GM19025 (cell line): ENCODE measurements around the gene GRAMD2B.
A peak's percentile ranks its signal among the peaks of the same experiment; 100 is the strongest.
"Not testable (repeated sequence)": the region's sequence is repeated elsewhere in the genome, so short reads cannot be mapped to it uniquely, and the experiment has no call there.

ENCODE experiments used
- ATAC-seq: cut with Tn5 transposase; IDR thresholded peaks from one replicate; pipeline ENCODE4 v1.9.1; 2021; ENCODE audit warnings: mild to moderate bottlenecking, low read depth, moderate library complexity; ENCODE audit not compliant: unreplicated experiment

The GRAMD2B gene

DNA sequence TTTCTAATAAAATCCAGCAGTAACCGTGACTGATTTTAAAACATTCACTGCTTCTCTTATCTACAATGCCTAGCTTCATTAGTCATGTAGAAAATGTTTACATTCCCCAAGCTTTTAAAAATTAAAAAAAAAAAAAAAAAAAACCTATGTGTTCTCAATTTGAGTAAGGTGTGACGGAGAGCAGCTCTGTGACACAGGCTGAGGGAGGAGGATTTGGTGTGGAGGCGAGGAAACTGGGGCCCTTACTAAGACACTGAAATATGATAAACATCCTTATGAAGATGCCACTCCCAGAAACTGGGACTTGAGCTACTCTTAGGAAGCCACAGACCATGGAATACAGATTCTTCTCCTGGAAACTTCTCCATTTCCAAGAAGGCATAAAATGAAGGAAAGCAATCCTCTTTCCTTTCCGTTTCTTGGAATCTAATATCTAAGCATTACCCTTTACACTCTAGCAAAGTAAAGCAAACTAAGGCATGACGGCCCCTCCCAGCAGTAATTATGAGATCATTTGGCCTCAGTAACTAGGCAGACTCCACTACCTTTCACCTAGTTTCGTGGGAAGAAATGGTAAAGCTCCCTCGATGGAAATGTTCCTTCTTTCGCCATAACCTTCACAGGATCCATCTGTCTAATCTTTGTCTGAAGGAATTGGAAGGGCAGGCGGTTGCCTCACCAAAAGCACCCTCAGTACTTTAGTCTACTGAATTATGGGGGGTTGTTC lies 23.5 kb downstream of the GRAMD2B start:
- no peak for ATAC-seq

- no peak for ATAC-seq
Measured at GRCh38 chr5:126448720-126449119, 25.5 kb downstream of the GRAMD2B start.

GRCh38 chr5:126449751-126450271 lies 26.6 kb downstream of the GRAMD2B start:
- peak; percentile 64 for ATAC-seq

GRCh38 chr5:126450346-126450745 lies 27.1 kb downstream of the GRAMD2B start:
- ATAC-seq: peak; percentile 59

- no peak for ATAC-seq
Measured at GRCh38 chr5:126450907-126451306, 27.7 kb downstream of the GRAMD2B start.

DNA sequence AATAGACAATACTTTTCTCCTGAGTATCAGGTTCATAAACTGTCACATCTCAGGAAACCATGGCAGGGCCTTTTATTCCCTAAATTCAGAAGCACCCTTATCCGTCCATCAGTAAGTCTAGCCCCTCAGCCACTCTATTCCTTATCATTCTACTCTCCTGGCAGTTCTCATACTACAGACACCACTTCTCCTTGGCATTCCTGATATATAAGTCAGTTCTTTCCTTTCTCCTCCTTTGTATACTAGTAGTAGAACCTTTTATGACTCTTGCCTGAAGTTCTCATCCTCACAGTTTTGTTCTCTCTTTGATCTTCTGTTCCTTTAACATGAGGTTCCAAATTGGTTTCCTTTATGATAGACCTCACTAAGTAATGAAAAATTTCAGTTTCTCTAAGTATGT lies 29.3 kb downstream of the GRAMD2B start:
- ATAC-seq: no peak

GRCh38 chr5:126454081-126454480 lies 30.9 kb downstream of the GRAMD2B start:
- no peak for ATAC-seq

DNA sequence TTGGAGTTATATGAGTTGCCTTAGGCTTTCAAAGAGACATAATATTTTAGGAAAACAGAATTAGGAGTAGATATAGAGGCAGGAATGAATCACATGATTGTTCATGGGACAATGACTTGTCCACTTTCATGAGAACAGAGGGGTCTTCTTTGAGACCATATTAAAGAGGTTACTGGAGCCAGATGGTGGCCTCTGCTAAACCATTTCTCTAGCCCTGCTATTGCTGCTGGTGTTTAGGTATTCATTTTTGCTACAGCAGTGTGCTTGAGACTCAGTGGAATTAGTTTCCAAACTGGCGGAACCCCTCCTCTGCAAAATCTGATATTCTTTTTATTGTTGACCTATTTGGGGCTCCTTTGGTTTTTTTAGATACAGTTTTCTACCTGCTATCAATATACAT lies 31.3 kb downstream of the GRAMD2B start:
- no peak for ATAC-seq

DNA sequence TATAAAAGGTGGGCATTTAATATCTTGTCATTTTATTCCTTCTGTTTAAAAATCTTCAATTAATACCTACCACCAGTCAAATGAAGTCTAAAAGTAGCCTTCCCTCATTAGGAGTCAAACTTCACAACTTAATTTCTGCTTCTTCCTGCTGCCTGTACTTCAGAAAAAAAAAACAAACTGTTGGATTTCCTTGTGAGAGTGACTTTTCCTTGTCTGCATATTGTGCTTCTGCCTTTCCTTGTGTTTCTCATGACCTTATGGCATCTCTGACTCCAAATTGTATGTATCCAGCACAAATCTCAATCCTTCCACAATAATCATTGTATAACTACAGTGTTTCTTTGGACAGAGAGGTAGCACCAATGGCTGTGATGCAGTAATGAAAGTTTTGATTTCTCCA lies 32.1 kb downstream of the GRAMD2B start:
- ATAC-seq: no peak

GRCh38 chr5:126455728-126456127 lies 32.5 kb downstream of the GRAMD2B start:
- no peak for ATAC-seq

DNA sequence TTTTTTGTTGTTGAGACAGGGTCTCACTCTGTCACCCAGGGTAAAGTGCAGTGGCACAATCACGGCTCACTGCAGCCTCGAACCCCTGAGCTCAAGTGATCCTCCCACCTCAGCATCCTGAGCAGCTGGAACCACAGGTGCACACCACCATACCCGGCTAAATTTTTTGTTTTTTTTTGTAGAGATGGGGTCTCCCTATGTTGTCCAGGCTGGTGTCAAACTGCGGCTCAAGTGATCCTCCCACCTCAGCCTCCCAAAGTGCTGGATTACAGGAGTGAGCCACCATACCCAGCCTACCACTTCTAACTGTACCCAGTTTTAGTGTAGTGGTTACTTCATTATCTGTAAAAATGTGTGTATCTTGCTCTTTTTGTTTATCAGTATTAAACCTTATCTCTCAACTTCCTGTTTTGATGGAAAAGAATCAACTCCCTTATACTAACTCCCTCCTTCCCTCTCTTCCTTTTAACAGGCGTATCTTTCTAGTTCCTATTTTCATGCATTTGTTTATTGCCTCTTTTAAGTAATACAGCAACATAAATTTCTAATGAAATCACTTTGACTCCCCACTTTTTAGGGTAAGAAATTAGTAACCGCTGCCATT lies 33.1 kb downstream of the GRAMD2B start:
- ATAC-seq: no peak

DNA sequence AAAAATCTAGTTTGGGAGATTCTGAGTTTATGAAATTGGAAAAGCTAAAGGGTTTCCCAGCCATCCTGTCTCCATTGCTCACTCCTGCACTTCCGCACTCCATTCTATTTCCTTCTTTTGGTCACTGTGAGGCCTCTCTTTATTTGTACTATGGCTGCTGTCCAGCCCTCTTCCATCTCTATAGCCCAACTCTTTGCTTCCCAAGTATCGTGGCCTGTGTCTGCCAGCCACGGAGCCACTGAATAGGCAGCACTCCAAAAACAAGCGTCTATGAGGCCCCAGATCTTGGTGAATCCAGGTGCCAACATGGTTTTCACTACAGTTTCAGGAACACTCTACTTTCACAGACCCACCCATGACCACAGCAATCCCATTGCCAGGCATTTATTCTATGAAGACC lies 37.2 kb downstream of the GRAMD2B start:
- no peak for ATAC-seq

- no peak for ATAC-seq
Measured at GRCh38 chr5:126460977-126461376, 37.8 kb downstream of the GRAMD2B start.

GRCh38 chr5:126461838-126462237 lies 38.6 kb downstream of the GRAMD2B start:
- no peak for ATAC-seq

DNA sequence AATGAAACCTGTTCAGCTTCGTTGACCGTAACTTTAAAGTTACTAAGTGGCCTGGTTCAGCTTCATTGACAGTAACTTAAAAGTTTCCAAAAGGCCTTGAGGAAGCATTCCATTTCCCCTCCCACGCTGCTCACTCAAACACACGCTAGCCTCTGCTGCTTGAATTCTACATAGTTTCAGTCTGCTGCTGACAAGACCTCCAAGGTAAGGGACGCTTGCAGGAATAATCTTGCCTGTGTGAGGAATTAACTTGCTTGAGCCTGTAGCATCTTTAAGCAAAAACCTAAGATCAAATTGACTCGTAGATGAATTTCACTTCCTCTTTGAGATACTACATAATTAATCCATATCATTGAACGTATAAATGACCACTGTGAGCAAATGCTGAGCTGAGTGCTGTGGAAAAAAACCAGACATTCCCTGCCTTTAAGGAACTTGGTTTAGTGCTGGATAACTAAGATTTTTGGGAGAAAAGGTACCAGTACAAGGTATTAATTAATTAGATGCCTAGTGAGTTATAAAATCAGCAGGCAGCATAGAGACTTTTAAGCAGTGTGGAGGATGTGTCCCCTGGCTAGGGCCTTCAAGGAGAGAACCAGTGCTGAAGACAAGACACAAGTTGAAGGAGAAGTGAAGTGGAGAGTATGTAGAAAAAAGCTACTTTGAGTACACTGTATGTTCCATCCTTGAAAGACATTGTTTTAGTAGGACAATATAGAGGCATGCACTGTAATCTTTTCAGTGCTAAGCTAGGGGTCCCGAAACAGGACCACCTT lies 39.2 kb downstream of the GRAMD2B start:
- ATAC-seq: peak; percentile 61

- no peak for ATAC-seq
Measured at GRCh38 chr5:126464016-126464415, 40.8 kb downstream of the GRAMD2B start.

DNA sequence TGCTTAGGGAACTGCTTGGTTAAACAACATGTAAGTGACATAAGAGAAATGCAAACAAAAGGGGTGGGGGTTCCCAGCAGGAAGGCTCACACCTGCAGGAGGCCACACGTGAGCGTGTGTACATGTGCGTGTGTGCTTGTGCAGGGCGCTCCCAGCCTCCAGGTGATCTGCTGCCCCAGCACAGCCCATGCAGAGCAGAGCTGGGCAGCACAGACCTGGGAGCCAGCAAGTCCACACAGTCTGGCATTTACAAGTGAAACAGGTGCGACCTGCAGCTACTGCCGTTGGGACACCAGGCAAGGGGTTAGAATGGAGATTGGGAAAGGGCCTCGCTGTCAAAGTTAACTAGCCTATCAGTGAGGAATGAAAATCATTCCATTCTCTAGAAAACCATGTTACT lies 41.8 kb downstream of the GRAMD2B start:
- no peak for ATAC-seq

GRCh38 chr5:126468091-126468490 lies 44.9 kb downstream of the GRAMD2B start:
- no peak for ATAC-seq

DNA sequence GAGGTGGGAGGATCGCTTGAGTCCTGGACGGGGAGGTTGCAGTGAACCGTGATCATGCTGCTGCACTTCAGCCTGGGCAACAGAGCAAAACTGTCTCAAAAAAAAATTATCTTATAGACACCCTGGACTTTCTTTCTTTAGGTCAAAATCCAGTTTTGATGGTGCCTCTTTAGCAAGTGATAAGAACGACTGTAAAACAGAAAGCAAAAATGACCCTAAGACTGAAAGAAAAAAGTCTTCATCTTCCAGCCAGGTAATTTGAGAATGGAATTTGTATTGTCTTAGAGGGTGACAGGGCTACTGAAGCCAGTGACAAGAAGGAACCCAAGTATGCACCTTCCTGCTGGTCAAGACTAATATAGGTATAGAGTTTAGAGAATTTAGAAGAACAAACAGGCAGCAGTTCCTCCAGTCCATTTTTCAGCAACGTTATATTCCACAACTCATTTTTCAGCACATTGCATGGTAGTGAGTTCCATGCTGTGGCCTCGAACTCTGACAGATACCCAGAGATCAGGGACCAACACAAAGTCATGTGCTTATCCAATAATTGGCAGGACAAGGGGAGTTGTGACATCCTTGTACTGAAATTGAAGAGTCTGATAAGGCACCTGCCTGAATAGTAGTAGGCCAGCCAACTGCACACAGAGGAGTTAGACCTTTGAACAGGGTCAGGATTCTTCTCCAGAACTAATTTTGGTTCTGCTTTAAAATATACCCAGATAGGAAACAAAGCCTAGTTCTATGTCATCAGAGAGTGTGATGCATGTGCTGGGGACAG lies 46.5 kb downstream of the GRAMD2B start:
- no peak for ATAC-seq

- ATAC-seq: not testable (repeated sequence)
Measured at GRCh38 chr5:126470529-126470928, 47.3 kb downstream of the GRAMD2B start.

DNA sequence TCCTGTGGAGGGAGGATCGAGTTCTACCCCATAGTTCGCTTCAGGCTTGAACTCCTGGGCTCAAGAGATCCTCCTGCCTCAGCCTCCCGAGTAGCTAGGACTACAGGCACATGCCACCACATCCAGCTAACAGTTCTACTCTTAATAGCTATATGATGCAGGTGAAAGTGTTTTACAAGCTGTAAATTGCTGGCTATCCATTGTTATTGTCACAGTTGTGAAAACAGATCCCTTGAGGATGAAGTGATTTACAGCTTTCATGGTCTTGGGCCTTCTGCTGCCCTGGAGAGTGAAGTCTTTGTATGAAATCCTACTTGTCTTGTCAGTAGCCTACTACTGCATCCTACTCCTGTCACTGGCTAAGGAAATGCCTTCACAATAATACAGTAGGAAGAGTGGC lies 48.0 kb downstream of the GRAMD2B start:
- no peak for ATAC-seq
